NB4 (cell line): ENCODE data around the gene RGS6.

Experiments
- MYC ChIP-seq: IDR thresholded peaks from 2 replicates; pipeline ENCODE4 v1.6.1; 2011; ENCODE audit warnings: low read depth, low read length
- TF ChIP-seq, protein P1 (sequence below): IDR thresholded peaks from one replicate; pipeline ENCODE4 v1.5.1; 2012; ENCODE audit warnings: low read depth, low read length
- TF ChIP-seq, protein P2 (sequence below): IDR thresholded peaks from 2 replicates; pipeline ENCODE4 v1.6.1; 2011; ENCODE audit warnings: low read depth, low read length

DNA sequence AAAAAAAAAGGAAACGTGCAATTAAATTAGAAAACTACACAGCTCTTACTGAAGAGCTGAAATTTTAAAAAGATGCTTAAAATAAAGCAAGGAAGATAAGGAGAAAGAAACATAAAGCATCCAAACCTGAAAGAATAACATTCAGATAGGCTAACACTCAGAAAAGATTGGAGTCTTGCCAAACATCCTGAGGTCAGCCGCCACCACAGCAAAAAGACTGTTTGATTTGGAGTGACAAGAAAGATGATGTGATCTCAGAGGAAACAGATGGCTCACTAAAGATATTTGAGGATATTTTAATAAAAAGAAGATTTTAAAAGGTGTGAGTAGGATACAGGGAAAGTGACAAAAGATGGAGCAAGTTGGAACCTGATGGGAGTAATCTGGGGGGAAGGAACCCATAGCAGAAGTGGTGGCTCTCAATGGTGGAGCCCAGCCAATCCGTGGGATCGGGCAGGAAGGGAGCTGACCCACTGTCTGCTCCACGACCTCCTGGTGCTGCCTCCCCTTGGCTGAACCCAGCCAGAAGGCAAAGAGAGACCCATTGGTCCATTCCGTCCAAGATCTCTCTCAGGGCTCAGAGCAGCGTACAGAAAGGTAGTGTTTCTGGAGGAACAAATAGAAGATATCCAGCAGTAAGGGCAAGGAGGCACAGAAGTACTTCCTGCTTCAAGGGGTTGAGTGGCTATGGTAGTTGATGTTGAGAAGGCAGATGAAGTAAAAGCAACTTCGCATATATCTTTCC is 469.6 kb downstream of the RGS6 start:
- TF ChIP-seq, protein P1, sequence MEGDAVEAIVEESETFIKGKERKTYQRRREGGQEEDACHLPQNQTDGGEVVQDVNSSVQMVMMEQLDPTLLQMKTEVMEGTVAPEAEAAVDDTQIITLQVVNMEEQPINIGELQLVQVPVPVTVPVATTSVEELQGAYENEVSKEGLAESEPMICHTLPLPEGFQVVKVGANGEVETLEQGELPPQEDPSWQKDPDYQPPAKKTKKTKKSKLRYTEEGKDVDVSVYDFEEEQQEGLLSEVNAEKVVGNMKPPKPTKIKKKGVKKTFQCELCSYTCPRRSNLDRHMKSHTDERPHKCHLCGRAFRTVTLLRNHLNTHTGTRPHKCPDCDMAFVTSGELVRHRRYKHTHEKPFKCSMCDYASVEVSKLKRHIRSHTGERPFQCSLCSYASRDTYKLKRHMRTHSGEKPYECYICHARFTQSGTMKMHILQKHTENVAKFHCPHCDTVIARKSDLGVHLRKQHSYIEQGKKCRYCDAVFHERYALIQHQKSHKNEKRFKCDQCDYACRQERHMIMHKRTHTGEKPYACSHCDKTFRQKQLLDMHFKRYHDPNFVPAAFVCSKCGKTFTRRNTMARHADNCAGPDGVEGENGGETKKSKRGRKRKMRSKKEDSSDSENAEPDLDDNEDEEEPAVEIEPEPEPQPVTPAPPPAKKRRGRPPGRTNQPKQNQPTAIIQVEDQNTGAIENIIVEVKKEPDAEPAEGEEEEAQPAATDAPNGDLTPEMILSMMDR, result no peak
- no peak for TF ChIP-seq MYC
- TF ChIP-seq, protein P2, sequence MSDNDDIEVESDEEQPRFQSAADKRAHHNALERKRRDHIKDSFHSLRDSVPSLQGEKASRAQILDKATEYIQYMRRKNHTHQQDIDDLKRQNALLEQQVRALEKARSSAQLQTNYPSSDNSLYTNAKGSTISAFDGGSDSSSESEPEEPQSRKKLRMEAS, result no peak
